T-cell (primary cell): ENCODE measurements around the gene CACNA1A. TPM values are rescaled to one million over a fixed set of nuclear protein-coding genes. Genes with fewer than 3 reads are reported as not detected.
A peak's percentile ranks its signal among the peaks of the same experiment; 100 is the strongest.

Experiments
- ATAC-seq, 4 experiments: fragments of 200-7000 bp in 3 of 4; fragments of 150-1000 bp in 1 of 4; cut with Tn5 transposase; replicated peaks in 1 of 4; 1 replicate in 3 of 4; 2 replicates in 1 of 4; pipeline ENCODE4 v1.10.0; 2021; ENCODE audit warnings: moderate library complexity in 3 of 4, mild to moderate bottlenecking in 2 of 4, moderate number of reproducible peaks in 1 of 4
- CTCF ChIA-PET, 2 donors: fragments of 300-600 bp; sonication (Branson Sonifier 250); formaldehyde crosslinking; loops; one replicate each; lab custom pipeline; 2022; ENCODE audit warnings: antibody characterized with exemption in 2 of 2; lab: Charles Lee
- POLR2A ChIA-PET, 2 donors: fragments of 300-600 bp; sonication (Branson Sonifier 250); formaldehyde crosslinking; loops; one replicate each; lab custom pipeline; 2022; ENCODE audit warnings: antibody characterized with exemption in 2 of 2; lab: Charles Lee
- DNase-seq, 35 experiments: peaks; one replicate each; pipeline versions ENCODE4 v3.0.0 to v3.0.0-alpha.2; 2013 to 2023
- H3K27ac ChIP-seq: one replicate; pipeline ENCODE4 v1.5.1; 2013; ENCODE audit warnings: low read length
- H3K27me3 ChIP-seq, 2 experiments: replicated peaks in 1 of 2; 1 replicate in 1 of 2; 2 replicates in 1 of 2; pipeline versions ENCODE4 v1.6.1 to v1.7.0; 2013; ENCODE audit warnings: low read length in 1 of 2, mixed read lengths in 1 of 2; ENCODE audit not compliant: control insufficient read depth in 2 of 2, insufficient read depth in 2 of 2; ENCODE audit errors: extremely low read depth in 1 of 2
- H3K36me3 ChIP-seq, 2 donors: 1 replicate in 1 of 2; 2 replicates in 1 of 2; pipeline versions ENCODE4 v1.6.1 to v1.7.0; 2013; ENCODE audit warnings: low read length in 1 of 2; ENCODE audit not compliant: control insufficient read depth in 2 of 2, insufficient read depth in 1 of 2; ENCODE audit errors: extremely low read depth in 1 of 2
- H3K4me1 ChIP-seq, 2 experiments: 1 replicate in 1 of 2; 2 replicates in 1 of 2; pipeline versions ENCODE4 v1.6.1 to v1.7.0; 2013; ENCODE audit warnings: low read length in 2 of 2, mixed read lengths in 1 of 2; ENCODE audit not compliant: insufficient read depth in 2 of 2, control insufficient read depth in 1 of 2; ENCODE audit errors: extremely low read depth in 1 of 2
- H3K4me3 ChIP-seq, 2 donors: 1 replicate in 1 of 2; 2 replicates in 1 of 2; pipeline versions ENCODE4 v1.5.1 to v1.7.0; 2013; ENCODE audit warnings: mild to moderate bottlenecking in 2 of 2, low read length in 1 of 2, moderate library complexity in 1 of 2; ENCODE audit not compliant: control insufficient read depth in 1 of 2; ENCODE audit errors: extremely low read depth in 1 of 2
- H3K9me3 ChIP-seq: 2 replicates; pipeline ENCODE4 v1.7.0; 2013
- H3K27ac Mint-ChIP-seq, 2 donors: one replicate each; pipeline ENCODE4 v1.8.0; 2020 to 2021; ENCODE audit warnings: mild to moderate bottlenecking in 2 of 2, mixed read lengths in 2 of 2
- H3K27me3 Mint-ChIP-seq, 2 donors: one replicate each; pipeline ENCODE4 v1.8.0; 2021 to 2022; ENCODE audit warnings: mixed read lengths in 2 of 2
- H3K36me3 Mint-ChIP-seq: one replicate; pipeline ENCODE4 v1.8.0; 2021; ENCODE audit warnings: mixed read lengths
- H3K4me1 Mint-ChIP-seq, 3 donors: one replicate each; pipeline ENCODE4 v1.8.0; 2020 to 2022; ENCODE audit warnings: mixed read lengths in 3 of 3, mild to moderate bottlenecking in 1 of 3
- H3K4me3 Mint-ChIP-seq, 3 donors: one replicate each; pipeline ENCODE4 v1.8.0; 2020 to 2022; ENCODE audit warnings: mild to moderate bottlenecking in 3 of 3, mixed read lengths in 3 of 3, moderate library complexity in 3 of 3
- H3K9me3 Mint-ChIP-seq, 3 donors: one replicate each; pipeline ENCODE4 v1.8.0; 2020 to 2022; ENCODE audit warnings: mixed read lengths in 3 of 3
- WGBS: methylation state at CpG from one replicate; pipeline ENCODE4 v1.1.5; 2013; ENCODE audit warnings: missing lambda C conversion rate; ENCODE audit not compliant: insufficient coverage; 5-methylcytosine and 5-hydroxymethylcytosine counted together
- total RNA-seq, 35 experiments: library from RNA in 6 of 35; stranded (reverse) in 6 of 35; fragments of 120-200 nt in 1 of 35; gene quantifications; one replicate each; pipeline versions ENCODE4 v1.2.1 to v1.2.4 and lab custom pipeline; 2013 to 2026

Gene CACNA1A
- total RNA-seq, 5 donors from 2014 or later (not counting 1 experiment from before 2014, with no cell fraction given): 0.33 to 0.89 (median 0.51) TPM

DNA sequence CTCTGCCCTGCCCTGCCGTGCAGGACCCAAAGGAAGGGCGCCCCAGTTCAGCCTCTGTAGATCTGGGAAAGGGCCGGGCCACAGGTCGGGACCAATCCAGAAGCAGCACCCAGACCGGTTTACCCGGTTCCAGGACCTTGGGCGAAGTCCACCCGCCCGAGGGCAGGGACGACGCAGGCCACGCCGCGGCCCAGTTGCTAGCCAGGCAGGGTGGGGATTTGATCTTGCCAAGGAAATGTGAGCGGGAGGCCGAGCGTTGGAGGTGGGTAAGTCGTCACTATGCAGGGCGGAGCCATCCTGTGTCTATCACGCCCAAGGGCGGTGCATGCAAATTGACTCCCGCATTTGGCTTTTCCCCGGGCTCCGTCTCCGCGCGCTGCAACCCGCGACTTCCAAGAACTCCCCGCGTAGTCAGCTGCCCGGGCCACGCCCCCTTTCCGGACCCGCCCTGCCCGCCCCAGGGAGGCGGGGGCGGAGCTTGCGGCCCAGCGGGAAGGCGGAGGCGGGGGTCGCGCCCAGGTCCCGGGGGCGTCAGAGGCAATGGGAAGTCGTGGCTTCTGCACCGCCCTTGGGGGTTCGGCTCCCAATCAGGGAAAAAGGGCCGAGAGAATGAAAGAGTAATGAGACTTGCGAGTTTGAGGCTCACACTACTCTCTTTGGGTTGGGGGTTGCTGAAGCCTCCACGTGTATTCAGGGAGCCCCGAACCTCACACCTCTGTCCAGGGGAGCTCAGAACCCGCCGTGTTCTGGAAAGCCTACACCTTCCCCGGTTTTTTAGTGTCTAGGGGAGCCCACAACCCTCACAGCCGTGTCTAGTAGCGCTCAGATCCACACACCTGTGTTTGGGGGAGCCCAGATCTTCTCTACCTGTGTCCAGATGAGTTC, 343.3 kb downstream of the CACNA1A start:
- no peaks in the 10 kb centered on the region for H3K27me3 ChIP-seq
- ATAC-seq (peak; percentile 49 to 67 (median 59)), DNase-seq (peak; percentile 56 to 91 (median 68))
- H3K27ac ChIP-seq: peak overlapping the region; percentile 87
- Mint-ChIP-seq H3K36me3 (no peaks in the 10 kb centered on the region), H3K4me3 (peak overlapping the region; percentile 79 to 82 (median 82)), H3K9me3 (no peaks in the 10 kb centered on the region), H3K27ac (peak overlapping the region; percentile 99 to 100), H3K27me3 (no peaks in the 10 kb centered on the region), H3K4me1 (peaks cover 70 to 83% (median 74%) of the 10 kb centered on the region in 3 donors)
- peaks cover 44 to 87% of the 10 kb centered on the region in 2 experiments for H3K4me1 ChIP-seq
- peak overlapping the region; percentile 62 to 67 for H3K4me3 ChIP-seq
- no peaks in the 10 kb centered on the region for H3K9me3 ChIP-seq
- under 1% methylated on average over 47 of the region's 58 CpGs for WGBS
- CTCF ChIA-PET: interaction anchor here in 1 of 2 donors (1.3 kb wide), 1 partner anchor 8 kb away, joined by 6 read pairs; no protein-coding TSS in a partner anchor
- H3K36me3 ChIP-seq: no peaks in the 10 kb centered on the region
- POLR2A ChIA-PET: interaction anchor here in 1 of 2 donors (0.9 to 1.6 kb wide), 2 partner anchors 10 to 11 kb away, joined by 3 to 6 read pairs; no protein-coding TSS in a partner anchor

DNA sequence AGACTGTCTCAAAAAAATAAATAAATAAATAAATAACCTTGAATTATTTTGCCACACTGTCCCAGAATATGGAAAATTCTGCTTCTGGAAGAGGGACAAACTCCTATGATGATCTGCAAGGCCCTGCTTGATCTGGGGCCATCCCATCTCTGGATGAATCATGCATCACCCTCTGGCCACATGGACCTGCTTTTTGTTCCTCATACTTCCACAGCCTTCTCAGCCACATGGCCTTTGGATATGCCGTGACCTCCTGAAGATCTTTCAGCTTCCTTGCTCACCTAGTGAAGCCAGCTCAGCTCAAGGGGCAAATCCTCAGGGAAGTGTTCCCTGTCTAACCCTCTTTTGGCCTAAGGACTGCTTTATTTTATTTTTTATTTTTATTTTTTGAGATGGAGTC, 345.7 kb downstream of the CACNA1A start:
- WGBS: no CpG with 5 or more reads among the region's 1 CpG
- H3K4me3 Mint-ChIP-seq: no peak overlapping the region
- peaks cover 72 to 80% (median 74%) of the 10 kb centered on the region in 3 donors for H3K4me1 Mint-ChIP-seq
- H3K4me1 ChIP-seq: peaks cover 46 to 87% of the 10 kb centered on the region in 2 experiments
- ATAC-seq (no peak), DNase-seq (no peak)
- CTCF ChIA-PET: no interaction called here
- no peaks in the 10 kb centered on the region for H3K27me3 Mint-ChIP-seq
- no peaks in the 10 kb centered on the region for H3K9me3 ChIP-seq
- H3K9me3 Mint-ChIP-seq: no peaks in the 10 kb centered on the region
- no peaks in the 10 kb centered on the region for H3K27me3 ChIP-seq
- POLR2A ChIA-PET: no interaction called here
- H3K36me3 ChIP-seq: no peaks in the 10 kb centered on the region
- no peaks in the 10 kb centered on the region for H3K36me3 Mint-ChIP-seq
- peak overlapping the region; percentile 85 to 97 for H3K27ac Mint-ChIP-seq
- no peak overlapping the region for H3K4me3 ChIP-seq
- H3K27ac ChIP-seq: peak overlapping the region; percentile 47

DNA sequence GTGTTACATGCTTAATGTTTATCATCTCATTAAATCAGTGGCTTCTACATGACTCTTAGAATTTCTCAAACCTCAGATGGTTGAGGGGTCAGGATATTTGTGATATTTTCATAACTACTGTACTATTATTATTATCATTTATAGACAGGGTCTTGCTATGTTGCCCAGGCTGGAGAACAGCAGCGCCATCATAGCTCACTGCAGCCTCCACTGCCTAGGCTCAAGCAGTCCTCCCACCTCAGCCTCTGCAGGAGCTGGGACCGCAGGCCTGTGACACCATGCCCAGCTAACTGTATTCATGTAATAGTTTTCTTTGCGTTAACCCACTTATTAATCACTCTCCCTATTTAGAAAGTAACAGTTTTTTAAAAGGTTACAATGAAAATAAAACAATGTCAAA, 346.6 kb downstream of the CACNA1A start:
- no peak overlapping the region for H3K4me3 ChIP-seq
- no peaks in the 10 kb centered on the region for H3K36me3 ChIP-seq
- DNase-seq: no peak
- no peaks in the 10 kb centered on the region for H3K9me3 ChIP-seq
- peaks cover 39 to 86% of the 10 kb centered on the region in 2 experiments for H3K4me1 ChIP-seq
- no peaks in the 10 kb centered on the region for H3K27me3 ChIP-seq
- Mint-ChIP-seq H3K27ac (peak overlapping the region; percentile 90 to 97), H3K36me3 (peaks cover 3% of the 10 kb centered on the region), H3K4me3 (peak overlapping the region in 1 of 3 donors; percentile 58), H3K9me3 (no peaks in the 10 kb centered on the region), H3K27me3 (no peaks in the 10 kb centered on the region), H3K4me1 (peaks cover 64 to 75% (median 68%) of the 10 kb centered on the region in 3 donors)
- POLR2A ChIA-PET: no interaction called here
- no peak overlapping the region for H3K27ac ChIP-seq
- ATAC-seq: no peak
- WGBS: no CpG with 5 or more reads among the region's 3 CpGs
- CTCF ChIA-PET: no interaction called here
